GM10248 (cell line): Measurements from ENCODE around the gene SART3.

ENCODE experiments used
- CTCF ChIA-PET: fragments of 300-600 bp; sonication (Branson Sonifier 250); formaldehyde crosslinking; extraction: SDS; loops from one replicate; lab custom pipeline; 2021; ENCODE audit warnings: antibody characterized with exemption; lab: Yijun Ruan, JAX
- POLR2A ChIA-PET: fragments of 350-650 bp; sonication (Branson Sonifier 250); formaldehyde crosslinking; extraction: SDS; loops from one replicate; lab custom pipeline; 2020; ENCODE audit warnings: antibody characterized with exemption; lab: Yijun Ruan, JAX
- DNase-seq: peaks from one replicate; pipeline ENCODE4 v3.0.0; 2012; ENCODE audit errors: extremely low spot score
- CTCF ChIP-seq: IDR thresholded peaks from 2 replicates; pipeline ENCODE4 v1.5.1; 2012; ENCODE audit warnings: mild to moderate bottlenecking, low read depth; ENCODE audit errors: extremely low read depth, missing control alignments, control extremely low read depth

SART3 gene

GRCh38 chr12:108567406-108568337 is 6.7 kb upstream of the SART3 start:
- POLR2A ChIA-PET = interaction anchor here (0.5 to 2.4 kb wide), 4 partner anchors 50 to 68 kb away, joined by 3 to 12 read pairs (median 4); no protein-coding TSS in a partner anchor
- CTCF ChIA-PET = interaction anchor here (1.0 to 22.9 kb wide), 11 partner anchors 9 to 525 kb away, joined by 3 to 543 read pairs (median 7); partner anchors contain the start of genes ALKBH2 and SELPLG
- no peak for DNase-seq
- no peak for TF ChIP-seq CTCF

- no peak for TF ChIP-seq CTCF
- no peak for DNase-seq
- ChIA-PET POLR2A (interaction anchor here (1.1 to 1.4 kb wide), 2 partner anchors 69 to 284 kb away, joined by 3 to 4 read pairs; no protein-coding TSS in a partner anchor), CTCF (interaction anchor here (1.3 to 22.9 kb wide), 5 partner anchors 9 to 237 kb away, joined by 3 to 543 read pairs (median 14); partner anchors contain the start of gene SELPLG)
Observed at GRCh38 chr12:108566452-108566851, 5.5 kb upstream of the SART3 start.

GRCh38 chr12:108565976-108566375 is 5.0 kb upstream of the SART3 start:
- DNase-seq = no peak
- CTCF ChIA-PET = interaction anchor here (1.3 to 22.9 kb wide), 5 partner anchors 10 to 238 kb away, joined by 3 to 543 read pairs (median 14); partner anchors contain the start of gene SELPLG
- TF ChIP-seq CTCF = no peak
- POLR2A ChIA-PET = interaction anchor here (1.1 kb wide), 1 partner anchor 285 kb away, joined by 3 read pairs; no protein-coding TSS in a partner anchor

GRCh38 chr12:108565146-108565545 is 4.2 kb upstream of the SART3 start:
- TF ChIP-seq CTCF = no peak
- POLR2A ChIA-PET = interaction anchor here (1.1 kb wide), 1 partner anchor 286 kb away, joined by 3 read pairs; no protein-coding TSS in a partner anchor
- no peak for DNase-seq
- CTCF ChIA-PET = interaction anchor here (0.9 to 22.9 kb wide), 13 partner anchors 7 to 530 kb away, joined by 3 to 543 read pairs (median 8); partner anchors contain the start of genes ALKBH2 and SELPLG

GRCh38 chr12:108564724-108565123 is 3.8 kb upstream of the SART3 start:
- ChIA-PET CTCF (interaction anchor here (0.9 to 22.9 kb wide), 13 partner anchors 8 to 530 kb away, joined by 3 to 543 read pairs (median 8); partner anchors contain the start of genes ALKBH2 and SELPLG), POLR2A (no interaction called here)
- DNase-seq = no peak
- no peak for TF ChIP-seq CTCF

GRCh38 chr12:108563804-108564151 is 2.8 kb upstream of the SART3 start:
- ChIA-PET CTCF (interaction anchor here (0.6 to 22.9 kb wide), 17 partner anchors 9 to 529 kb away, joined by 3 to 543 read pairs (median 6); partner anchors contain the start of genes ALKBH2 and SELPLG), POLR2A (no interaction called here)
- DNase-seq = no peak
- no peak for TF ChIP-seq CTCF
